Hepatocyte (in vitro differentiated cells): Measurements from ENCODE around the gene NUCB2. TPM values are rescaled to one million over a fixed set of nuclear protein-coding genes. Genes with fewer than 3 reads are reported as not detected.

Experiments used
- DNase-seq: peaks from one replicate; pipeline ENCODE4 v3.0.0-alpha.2; 2016; ENCODE audit warnings: low spot score
- H2AFZ ChIP-seq: fragments of 200-600 bp; sonication (generic); 2 replicates; pipeline ENCODE4 v1.6.0; 2016; ENCODE audit warnings: antibody characterized with exemption, mild to moderate bottlenecking
- H3K27ac ChIP-seq: fragments of 200-600 bp; sonication (generic); 2 replicates; pipeline ENCODE4 v1.5.1; 2016; ENCODE audit warnings: mild to moderate bottlenecking
- H3K27me3 ChIP-seq: fragments of 200-600 bp; sonication (generic); 2 replicates; pipeline ENCODE4 v1.6.1; 2016
- H3K36me3 ChIP-seq: fragments of 200-600 bp; sonication (generic); replicated peaks from 2 replicates; pipeline ENCODE4 v1.5.1; 2016; ENCODE audit warnings: low read depth; ENCODE audit not compliant: insufficient read depth
- H3K4me1 ChIP-seq: fragments of 200-600 bp; sonication (generic); 2 replicates; pipeline ENCODE4 v1.5.1; 2016; ENCODE audit warnings: mild to moderate bottlenecking, moderate library complexity; ENCODE audit not compliant: insufficient read depth
- H3K4me2 ChIP-seq: fragments of 200-600 bp; sonication (generic); 2 replicates; pipeline ENCODE4 v1.6.0; 2016
- H3K4me3 ChIP-seq: fragments of 200-600 bp; sonication (generic); 2 replicates; pipeline ENCODE4 v1.5.1; 2016; ENCODE audit warnings: mild to moderate bottlenecking
- H3K79me2 ChIP-seq: fragments of 200-600 bp; sonication (generic); 2 replicates; pipeline ENCODE4 v1.6.0; 2017; ENCODE audit warnings: mild to moderate bottlenecking
- H3K9me2 ChIP-seq: fragments of 200-600 bp; sonication (generic); replicated peaks from 2 replicates; pipeline ENCODE4 v1.6.0; 2017; ENCODE audit warnings: mild to moderate bottlenecking; ENCODE audit not compliant: insufficient read depth
- H3K9me3 ChIP-seq: fragments of 200-600 bp; sonication (generic); 2 replicates; pipeline ENCODE4 v1.5.1; 2016; ENCODE audit warnings: low read depth, mild to moderate bottlenecking
- H4K20me1 ChIP-seq: fragments of 200-600 bp; sonication (generic); 2 replicates; pipeline ENCODE4 v1.6.0; 2016; ENCODE audit warnings: mild to moderate bottlenecking; ENCODE audit not compliant: insufficient read depth, poor library complexity, severe bottlenecking
- EZH2 ChIP-seq: fragments of 200-600 bp; sonication (generic); IDR thresholded peaks from 2 replicates; pipeline ENCODE4 v1.6.1; 2016; ENCODE audit warnings: antibody characterized with exemption, mild to moderate bottlenecking, borderline replicate concordance
- EZH2phosphoT487 ChIP-seq: fragments of 200-600 bp; sonication (generic); IDR thresholded peaks from one replicate; pipeline ENCODE4 v1.6.1; 2018; ENCODE audit warnings: antibody characterized with exemption, mild to moderate bottlenecking, low read depth, moderate library complexity; ENCODE audit not compliant: unreplicated experiment, severe bottlenecking
- WGBS: methylation state at CpG from one replicate; pipeline ENCODE4 v1.1.6; 2016; ENCODE audit warnings: low lambda C conversion rate; ENCODE audit errors: missing lambda C conversion rate; 5-methylcytosine and 5-hydroxymethylcytosine counted together
- polyA plus RNA-seq: library from polyadenylated mRNA; unstranded; fragments of >200 nt; fragmentation: Nextera tagmentation; extraction: Ambion mirVana; gene quantifications from 2 replicates; pipeline ENCODE4 v1.2.1, GENCODE V29; 2016
- total RNA-seq: library from RNA; depleted of rRNA; stranded (reverse); fragments of >200 nt; gene quantifications from 2 replicates; pipeline ENCODE4 v1.2.3, GENCODE V29; 2014
- TF ChIP-seq, protein P1 (sequence below): fragments of 200-600 bp; sonication (generic); IDR thresholded peaks from 2 replicates; pipeline ENCODE4 v1.5.1; 2016; ENCODE audit warnings: antibody characterized with exemption, mild to moderate bottlenecking; ENCODE audit not compliant: poor library complexity

Gene NUCB2
- total and polyA plus RNA-seq, 2 experiments from 2014 or later = 93.4 to 196 TPM

DNA sequence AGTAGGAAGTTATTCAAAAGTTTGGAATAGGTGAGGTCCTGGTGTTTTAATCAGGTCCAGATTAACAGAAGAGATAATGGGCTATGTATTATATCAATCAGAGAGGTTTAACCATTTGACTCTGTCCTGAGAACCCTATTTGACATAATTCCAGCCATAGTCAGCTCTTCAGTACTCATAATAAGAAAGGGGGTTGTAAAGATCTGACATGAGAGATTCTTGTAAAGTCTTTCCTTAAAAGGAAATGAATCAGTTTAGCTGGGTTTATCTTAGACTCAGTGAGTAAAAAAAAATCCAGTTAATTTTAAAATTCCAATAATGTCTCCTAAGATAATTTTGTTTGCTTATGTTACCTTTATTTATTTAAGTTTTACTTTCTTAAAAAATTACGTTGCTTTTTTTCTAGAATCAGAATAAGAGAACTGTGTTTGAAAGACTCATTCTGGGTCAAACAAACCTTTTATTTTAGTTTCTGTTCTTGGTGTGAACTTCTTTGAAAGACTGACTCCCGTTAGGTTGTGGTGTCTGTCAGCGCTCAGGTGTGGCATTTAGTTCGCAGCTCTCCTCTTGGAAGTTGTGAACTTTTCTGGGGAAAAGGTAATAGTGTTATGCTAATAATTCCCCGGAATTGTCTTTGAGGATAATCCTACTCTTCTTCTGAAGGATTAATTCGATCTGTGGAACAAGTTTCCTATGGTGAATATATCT lies 20.5 kb downstream of the NUCB2 start:
- Histone ChIP-seq H3K79me2 (no peaks in the 10 kb centered on the region), H3K36me3 (no peaks in the 10 kb centered on the region), H3K4me1 (no peaks in the 10 kb centered on the region), H3K4me2 (no peak overlapping the region), H4K20me1 (no peaks in the 10 kb centered on the region), H3K27ac (no peak overlapping the region), H3K4me3 (no peak overlapping the region), H3K9me3 (no peaks in the 10 kb centered on the region), H3K9me2 (no peaks in the 10 kb centered on the region), H2AFZ (no peak overlapping the region), H3K27me3 (no peaks in the 10 kb centered on the region)
- no peak for DNase-seq
- 86% methylated on average over 6 of the region's 6 CpGs for WGBS
- TF ChIP-seq, protein P1, sequence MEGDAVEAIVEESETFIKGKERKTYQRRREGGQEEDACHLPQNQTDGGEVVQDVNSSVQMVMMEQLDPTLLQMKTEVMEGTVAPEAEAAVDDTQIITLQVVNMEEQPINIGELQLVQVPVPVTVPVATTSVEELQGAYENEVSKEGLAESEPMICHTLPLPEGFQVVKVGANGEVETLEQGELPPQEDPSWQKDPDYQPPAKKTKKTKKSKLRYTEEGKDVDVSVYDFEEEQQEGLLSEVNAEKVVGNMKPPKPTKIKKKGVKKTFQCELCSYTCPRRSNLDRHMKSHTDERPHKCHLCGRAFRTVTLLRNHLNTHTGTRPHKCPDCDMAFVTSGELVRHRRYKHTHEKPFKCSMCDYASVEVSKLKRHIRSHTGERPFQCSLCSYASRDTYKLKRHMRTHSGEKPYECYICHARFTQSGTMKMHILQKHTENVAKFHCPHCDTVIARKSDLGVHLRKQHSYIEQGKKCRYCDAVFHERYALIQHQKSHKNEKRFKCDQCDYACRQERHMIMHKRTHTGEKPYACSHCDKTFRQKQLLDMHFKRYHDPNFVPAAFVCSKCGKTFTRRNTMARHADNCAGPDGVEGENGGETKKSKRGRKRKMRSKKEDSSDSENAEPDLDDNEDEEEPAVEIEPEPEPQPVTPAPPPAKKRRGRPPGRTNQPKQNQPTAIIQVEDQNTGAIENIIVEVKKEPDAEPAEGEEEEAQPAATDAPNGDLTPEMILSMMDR = no peak
- TF ChIP-seq EZH2 = no peak
- no peak for TF ChIP-seq EZH2phosphoT487

DNA sequence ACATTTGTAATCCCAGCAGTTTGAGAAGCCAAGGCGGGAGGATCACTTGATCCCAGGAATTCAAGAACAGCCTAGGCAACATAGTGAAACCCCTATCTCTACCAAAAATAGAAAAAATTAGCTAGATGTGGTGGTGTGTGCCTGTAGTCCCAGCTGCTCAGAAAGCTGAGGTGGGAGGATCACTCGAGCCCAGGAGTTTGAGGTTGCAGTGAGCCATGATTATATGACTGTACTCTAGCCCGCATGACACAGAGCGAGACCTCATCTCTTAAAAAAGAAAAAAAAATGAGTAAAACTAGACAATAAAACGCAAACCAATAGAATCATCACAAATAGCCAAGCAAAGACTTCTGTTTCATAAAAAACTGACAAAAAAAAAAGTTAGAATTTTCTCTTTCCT lies 21.8 kb downstream of the NUCB2 start:
- Histone ChIP-seq H3K4me3 (no peak overlapping the region), H3K4me2 (no peak overlapping the region), H3K27ac (no peak overlapping the region), H3K9me2 (no peaks in the 10 kb centered on the region), H3K36me3 (no peaks in the 10 kb centered on the region), H3K79me2 (no peaks in the 10 kb centered on the region), H4K20me1 (no peaks in the 10 kb centered on the region), H3K4me1 (no peaks in the 10 kb centered on the region), H2AFZ (no peak overlapping the region), H3K9me3 (no peaks in the 10 kb centered on the region), H3K27me3 (no peaks in the 10 kb centered on the region)
- no peak for DNase-seq
- TF ChIP-seq EZH2 (no peak), EZH2phosphoT487 (no peak)
- TF ChIP-seq, protein P1 = no peak
- 95% methylated on average over 5 of the region's 5 CpGs for WGBS

DNA sequence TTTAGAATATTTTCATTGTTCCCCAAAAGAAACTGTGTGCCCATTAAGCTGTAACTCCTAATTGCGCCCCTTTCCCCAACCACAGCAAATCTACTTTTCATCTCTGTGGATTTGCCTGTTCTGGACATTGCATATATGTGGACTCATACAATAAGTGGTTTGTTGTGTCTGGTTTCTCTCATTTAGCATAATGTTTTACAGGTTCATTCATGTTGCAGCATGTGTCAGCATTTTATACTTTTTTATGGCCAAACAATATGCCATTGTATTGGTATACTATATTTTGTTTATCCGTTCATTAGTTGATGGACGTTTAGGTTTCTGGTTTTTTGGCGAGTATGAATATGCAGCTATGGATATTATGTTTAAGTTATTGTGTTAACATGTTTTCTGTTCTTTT lies 23.8 kb downstream of the NUCB2 start:
- no peaks in the 10 kb centered on the region for H3K36me3 ChIP-seq
- no peak for DNase-seq
- no peaks in the 10 kb centered on the region for H3K79me2 ChIP-seq
- TF ChIP-seq EZH2 (no peak), EZH2phosphoT487 (no peak)
- TF ChIP-seq, protein P1 = no peak
- no peak overlapping the region for H3K4me3 ChIP-seq
- H3K4me1 ChIP-seq = no peaks in the 10 kb centered on the region
- H4K20me1 ChIP-seq = no peaks in the 10 kb centered on the region
- H2AFZ ChIP-seq = no peak overlapping the region
- H3K27ac ChIP-seq = no peak overlapping the region
- H3K4me2 ChIP-seq = no peak overlapping the region
- 95% methylated on average over 4 of the region's 4 CpGs for WGBS
- no peaks in the 10 kb centered on the region for H3K9me2 ChIP-seq
- no peaks in the 10 kb centered on the region for H3K27me3 ChIP-seq
- no peaks in the 10 kb centered on the region for H3K9me3 ChIP-seq
